Measurements from ENCODE around the gene NHLRC4.

- TF ChIP-seq MAX (CRISPR knock-in tag; IDR thresholded peaks at IDR 0.05) (no peak), RFX5 (IDR thresholded peaks at IDR 0.05; ENCODE audit: low read depth, low read length) (no peak), PML (IDR thresholded peaks at IDR 0.05; ENCODE audit: low read length) (no peak), GABPA (tag; conservative IDR thresholded peaks at IDR 0.05; ENCODE audit: low read depth) (no peak), ZNF12 (CRISPR knock-in tag; IDR thresholded peaks at IDR 0.05) (no peak), ZFP36 (IDR thresholded peaks at IDR 0.05; ENCODE audit: low read depth, low read length, partially characterized antibody) (no peak), TEAD4 (IDR thresholded peaks at IDR 0.05; ENCODE audit: low read length) (no peak), TEAD4 (CRISPR knock-in tag; IDR thresholded peaks at IDR 0.05; ENCODE audit: borderline replicate concordance) (no peak), ATF6 (CRISPR knock-in tag; IDR thresholded peaks at IDR 0.05) (no peak)
These were observed 8.8 kb downstream of the NHLRC4 start for GRCh38 chr16:575354-576196.
